ENCODE results near the gene PPP2R2C.

GRCh38 chr4:6279582-6280289 is 192.7 kb downstream of the PPP2R2C start:
- TF ChIP-seq CTCF (conservative IDR thresholded peaks at IDR 0.05; ENCODE audit: low read depth, low read length) (no peak), EZH2 (IDR thresholded peaks at IDR 0.05; ENCODE audit: borderline replicate concordance, low read depth, low read length, poor library complexity, severe bottlenecking) (no peak)
